ENCODE measurements around the gene IFT27.

Gene IFT27

DNA sequence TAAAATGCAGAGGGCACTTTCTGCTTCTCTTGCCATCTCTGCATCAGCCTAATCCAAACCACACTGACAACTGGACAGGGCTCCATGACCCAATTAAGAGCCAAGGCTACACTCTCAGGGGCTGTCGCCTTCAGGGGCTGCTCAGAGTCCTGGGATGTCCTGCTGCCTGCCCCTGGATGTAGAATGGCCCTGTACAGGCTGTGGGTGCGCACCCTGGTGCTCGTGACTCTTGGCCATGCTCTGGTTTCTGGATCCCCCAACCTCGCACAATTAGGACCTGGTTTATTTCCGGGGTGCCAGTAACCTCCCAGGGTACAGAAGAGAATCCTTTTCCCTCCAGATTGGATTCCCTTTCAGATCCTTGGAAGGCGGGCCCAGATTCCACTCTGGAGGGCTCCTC is 11.3 kb downstream of the IFT27 start:
- peaks cover 53% of the 10 kb centered on the region for H3K36me3 ChIP-seq (ENCODE audit: insufficient read depth, insufficient read length, low read length)
- TF ChIP-seq ZNF274 (IDR thresholded peaks at IDR 0.05; ENCODE audit: low read depth, low read length), result no peak
- no peak for TF ChIP-seq SUZ12 (IDR thresholded peaks at IDR 0.05; ENCODE audit: extremely low read depth, insufficient read depth, insufficient read length)
- TF ChIP-seq YY1 (IDR thresholded peaks at IDR 0.05; ENCODE audit: insufficient read depth, insufficient read length), result no peak
- H3K9ac ChIP-seq (ENCODE audit: insufficient read length, low read depth), result no peak overlapping the region
- DNase-seq (ENCODE audit: low read depth, low spot score), result no peak
- no peak overlapping the region for H3K4me3 ChIP-seq (ENCODE audit: insufficient read length, low read depth)
- peaks cover 7% of the 10 kb centered on the region; the same call in 1 of the 2 replicates for H3K9me3 ChIP-seq (ENCODE audit: insufficient read depth, low read length)
- H3K4me1 ChIP-seq (ENCODE audit: insufficient read depth, insufficient read length), result peaks cover 2% of the 10 kb centered on the region
- no peaks in the 10 kb centered on the region for H3K27me3 ChIP-seq (ENCODE audit: insufficient read depth, insufficient read length)

DNA sequence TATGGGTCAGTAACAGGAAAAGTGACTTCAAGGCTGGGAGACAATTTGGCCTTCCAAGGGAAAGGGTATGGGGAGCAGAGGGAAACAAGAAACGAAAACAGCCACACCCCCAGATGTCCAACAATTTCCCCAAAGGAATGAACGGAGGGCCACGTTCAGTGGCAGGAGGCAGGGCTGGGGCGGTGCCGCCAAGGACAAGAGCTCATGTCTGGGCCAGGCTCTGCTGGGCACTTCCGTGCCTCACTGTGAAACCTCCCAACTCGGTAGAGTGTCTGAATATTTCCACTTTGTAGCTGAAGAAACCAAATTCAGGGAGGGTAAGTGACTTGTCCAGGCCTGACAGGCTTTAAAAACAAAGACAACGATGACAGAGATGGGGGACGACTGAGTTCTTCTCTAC is 11.9 kb downstream of the IFT27 start:
- Histone ChIP-seq H3K4me3 (ENCODE audit: insufficient read length, low read depth) (no peak overlapping the region), H3K9ac (ENCODE audit: insufficient read length, low read depth) (no peak overlapping the region), H3K36me3 (ENCODE audit: insufficient read depth, insufficient read length, low read length) (peaks cover 53% of the 10 kb centered on the region), H3K4me1 (ENCODE audit: insufficient read depth, insufficient read length) (peaks cover 2% of the 10 kb centered on the region), H3K27me3 (ENCODE audit: insufficient read depth, insufficient read length) (no peaks in the 10 kb centered on the region), H3K9me3 (ENCODE audit: insufficient read depth, low read length) (peaks cover 7% of the 10 kb centered on the region; the same call in 1 of the 2 replicates)
- TF ChIP-seq ZNF274 (IDR thresholded peaks at IDR 0.05; ENCODE audit: low read depth, low read length) (no peak), YY1 (IDR thresholded peaks at IDR 0.05; ENCODE audit: insufficient read depth, insufficient read length) (no peak), SUZ12 (IDR thresholded peaks at IDR 0.05; ENCODE audit: extremely low read depth, insufficient read depth, insufficient read length) (no peak)
- DNase-seq (ENCODE audit: low read depth, low spot score), result no peak

DNA sequence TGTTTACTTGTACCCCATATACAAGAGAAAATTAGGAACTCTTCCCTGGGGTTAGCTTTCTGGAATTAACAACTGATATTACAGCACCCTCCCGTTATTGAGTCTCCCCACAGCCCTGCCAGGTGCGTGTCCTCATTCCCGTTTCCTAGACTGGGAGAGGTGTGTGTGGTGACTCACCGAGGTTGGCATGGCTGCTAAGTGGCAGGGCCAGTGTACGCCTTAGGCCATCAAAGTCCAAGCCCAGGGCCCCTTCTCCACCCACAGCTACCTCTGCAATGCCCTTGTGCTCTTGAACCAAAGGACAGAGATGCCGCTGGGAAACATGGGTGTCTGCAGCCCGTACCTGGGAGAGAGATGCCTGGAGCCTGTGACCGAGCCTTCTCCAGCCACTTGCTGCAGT is 12.3 kb downstream of the IFT27 start:
- Histone ChIP-seq H3K4me1 (ENCODE audit: insufficient read depth, insufficient read length) (peaks cover 2% of the 10 kb centered on the region), H3K9ac (ENCODE audit: insufficient read length, low read depth) (no peak overlapping the region), H3K36me3 (ENCODE audit: insufficient read depth, insufficient read length, low read length) (peaks cover 53% of the 10 kb centered on the region), H3K9me3 (ENCODE audit: insufficient read depth, low read length) (peaks cover 7% of the 10 kb centered on the region; the same call in 1 of the 2 replicates), H3K27me3 (ENCODE audit: insufficient read depth, insufficient read length) (no peaks in the 10 kb centered on the region), H3K4me3 (ENCODE audit: insufficient read length, low read depth) (no peak overlapping the region)
- TF ChIP-seq YY1 (IDR thresholded peaks at IDR 0.05; ENCODE audit: insufficient read depth, insufficient read length), result no peak
- no peak for TF ChIP-seq ZNF274 (IDR thresholded peaks at IDR 0.05; ENCODE audit: low read depth, low read length)
- TF ChIP-seq SUZ12 (IDR thresholded peaks at IDR 0.05; ENCODE audit: extremely low read depth, insufficient read depth, insufficient read length), result no peak
- no peak for DNase-seq (ENCODE audit: low read depth, low spot score)

DNA sequence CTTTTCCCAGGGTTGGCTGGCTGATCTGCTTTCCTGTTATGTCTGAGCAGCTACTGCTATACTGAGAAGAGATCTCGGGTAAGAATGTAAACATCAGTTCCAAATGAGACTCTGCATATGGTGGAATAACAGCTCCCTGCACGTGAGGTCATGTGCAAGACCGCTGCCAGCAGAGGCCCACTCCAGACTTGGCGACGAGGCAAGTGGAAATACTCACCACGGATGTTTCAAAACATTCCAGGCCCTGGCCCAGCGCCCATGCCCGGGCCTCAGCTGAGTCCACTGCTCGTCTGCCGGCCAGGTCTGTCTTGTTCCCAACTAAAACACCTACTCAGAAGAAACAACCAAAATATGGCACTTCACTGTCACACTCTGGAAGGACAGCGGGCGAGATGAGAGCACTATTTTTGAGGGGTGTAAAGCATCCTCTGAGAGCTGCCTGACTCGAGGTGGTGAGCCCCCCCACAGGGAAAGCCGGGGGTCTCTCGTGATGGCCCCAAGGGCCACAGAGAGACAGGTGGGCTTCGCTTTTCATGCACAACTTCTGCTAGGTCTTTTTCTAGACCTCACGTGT is 13.1 kb downstream of the IFT27 start:
- TF ChIP-seq SUZ12 (IDR thresholded peaks at IDR 0.05; ENCODE audit: extremely low read depth, insufficient read depth, insufficient read length) (no peak), ZNF274 (IDR thresholded peaks at IDR 0.05; ENCODE audit: low read depth, low read length) (no peak), YY1 (IDR thresholded peaks at IDR 0.05; ENCODE audit: insufficient read depth, insufficient read length) (no peak)
- no peak for DNase-seq (ENCODE audit: low read depth, low spot score)
- Histone ChIP-seq H3K9me3 (ENCODE audit: insufficient read depth, low read length) (peaks cover 7% of the 10 kb centered on the region; the same call in 1 of the 2 replicates), H3K36me3 (ENCODE audit: insufficient read depth, insufficient read length, low read length) (peaks cover 53% of the 10 kb centered on the region), H3K9ac (ENCODE audit: insufficient read length, low read depth) (no peak overlapping the region), H3K4me3 (ENCODE audit: insufficient read length, low read depth) (no peak overlapping the region), H3K27me3 (ENCODE audit: insufficient read depth, insufficient read length) (no peaks in the 10 kb centered on the region), H3K4me1 (ENCODE audit: insufficient read depth, insufficient read length) (peaks cover 2% of the 10 kb centered on the region)

DNA sequence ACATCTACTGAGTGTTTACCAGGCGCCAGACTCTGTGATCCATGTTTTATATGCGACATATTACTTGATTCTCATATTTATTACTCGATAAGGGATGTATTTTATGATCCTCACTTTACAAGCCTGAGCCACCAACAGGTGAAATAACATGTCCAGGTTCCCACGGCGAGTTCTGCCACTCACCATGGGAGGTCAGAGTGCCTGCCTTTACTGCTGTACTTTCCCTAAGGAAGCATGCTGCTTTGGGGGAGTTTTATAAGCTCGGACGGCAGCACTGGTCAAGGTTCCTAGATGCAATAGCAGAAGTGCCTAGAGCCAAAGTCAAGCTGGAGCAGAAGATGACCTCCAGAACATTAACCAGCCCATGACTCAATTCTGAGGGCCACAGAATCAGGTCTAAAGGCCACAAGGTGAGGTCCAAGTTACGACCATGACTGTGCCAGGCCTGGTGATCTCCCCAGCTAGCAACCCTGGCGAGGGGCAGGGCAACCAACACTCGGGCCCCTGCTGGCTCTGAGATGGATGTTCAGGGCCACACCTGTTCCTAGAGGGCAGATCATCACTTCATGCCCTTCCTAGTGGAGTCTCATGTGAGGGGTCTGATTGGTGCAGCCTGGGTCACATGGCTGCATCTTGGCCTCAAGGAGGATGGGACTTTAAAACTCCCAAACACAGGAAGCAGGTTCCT is 14.2 kb downstream of the IFT27 start:
- no peaks in the 10 kb centered on the region for H3K27me3 ChIP-seq (ENCODE audit: insufficient read depth, insufficient read length)

DNA sequence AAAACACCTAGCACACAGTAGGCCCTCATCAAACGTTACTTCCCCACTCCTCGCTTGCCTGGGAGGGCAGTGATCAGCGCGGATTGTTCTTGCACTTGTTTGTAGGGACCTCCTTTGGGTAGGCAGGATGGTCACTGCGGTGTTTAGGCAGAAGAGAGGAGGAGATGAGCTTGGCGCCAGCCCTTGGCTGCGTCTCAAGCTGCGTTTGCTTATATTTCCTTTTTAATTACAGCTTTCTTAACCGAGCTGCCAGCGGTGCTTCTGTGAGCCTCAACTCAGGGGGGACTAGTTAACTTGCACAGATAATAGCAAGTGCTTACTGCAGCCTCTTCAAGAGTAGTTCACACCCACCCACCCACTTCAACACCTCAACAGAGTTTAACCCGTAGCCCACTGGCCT is 15.1 kb downstream of the IFT27 start:
- Histone ChIP-seq H3K4me1 (ENCODE audit: insufficient read depth, insufficient read length) (no peaks in the 10 kb centered on the region), H3K4me3 (ENCODE audit: insufficient read length, low read depth) (no peak overlapping the region), H3K9me3 (ENCODE audit: insufficient read depth, low read length) (peaks cover 7% of the 10 kb centered on the region; the same call in 1 of the 2 replicates), H3K9ac (ENCODE audit: insufficient read length, low read depth) (no peak overlapping the region), H3K27me3 (ENCODE audit: insufficient read depth, insufficient read length) (no peaks in the 10 kb centered on the region), H3K36me3 (ENCODE audit: insufficient read depth, insufficient read length, low read length) (peaks cover 41% of the 10 kb centered on the region)
- DNase-seq (ENCODE audit: low read depth, low spot score), result no peak
- no peak for TF ChIP-seq YY1 (IDR thresholded peaks at IDR 0.05; ENCODE audit: insufficient read depth, insufficient read length)
- no peak for TF ChIP-seq SUZ12 (IDR thresholded peaks at IDR 0.05; ENCODE audit: extremely low read depth, insufficient read depth, insufficient read length)
- TF ChIP-seq ZNF274 (IDR thresholded peaks at IDR 0.05; ENCODE audit: low read depth, low read length), result no peak

More for the DNA sequence above, 14.2 kb downstream of the IFT27 start:
- peaks cover 45% of the 10 kb centered on the region for H3K36me3 ChIP-seq (ENCODE audit: insufficient read depth, insufficient read length, low read length)
- no peak for TF ChIP-seq SUZ12 (IDR thresholded peaks at IDR 0.05; ENCODE audit: extremely low read depth, insufficient read depth, insufficient read length)
- no peak for TF ChIP-seq ZNF274 (IDR thresholded peaks at IDR 0.05; ENCODE audit: low read depth, low read length)
- no peak for TF ChIP-seq YY1 (IDR thresholded peaks at IDR 0.05; ENCODE audit: insufficient read depth, insufficient read length)
- H3K4me3 ChIP-seq (ENCODE audit: insufficient read length, low read depth), result no peak overlapping the region
- peaks cover 7% of the 10 kb centered on the region; the same call in 1 of the 2 replicates for H3K9me3 ChIP-seq (ENCODE audit: insufficient read depth, low read length)
- peaks cover 2% of the 10 kb centered on the region for H3K4me1 ChIP-seq (ENCODE audit: insufficient read depth, insufficient read length)
- no peak overlapping the region for H3K9ac ChIP-seq (ENCODE audit: insufficient read length, low read depth)
- no peak for DNase-seq (ENCODE audit: low read depth, low spot score)

DNA sequence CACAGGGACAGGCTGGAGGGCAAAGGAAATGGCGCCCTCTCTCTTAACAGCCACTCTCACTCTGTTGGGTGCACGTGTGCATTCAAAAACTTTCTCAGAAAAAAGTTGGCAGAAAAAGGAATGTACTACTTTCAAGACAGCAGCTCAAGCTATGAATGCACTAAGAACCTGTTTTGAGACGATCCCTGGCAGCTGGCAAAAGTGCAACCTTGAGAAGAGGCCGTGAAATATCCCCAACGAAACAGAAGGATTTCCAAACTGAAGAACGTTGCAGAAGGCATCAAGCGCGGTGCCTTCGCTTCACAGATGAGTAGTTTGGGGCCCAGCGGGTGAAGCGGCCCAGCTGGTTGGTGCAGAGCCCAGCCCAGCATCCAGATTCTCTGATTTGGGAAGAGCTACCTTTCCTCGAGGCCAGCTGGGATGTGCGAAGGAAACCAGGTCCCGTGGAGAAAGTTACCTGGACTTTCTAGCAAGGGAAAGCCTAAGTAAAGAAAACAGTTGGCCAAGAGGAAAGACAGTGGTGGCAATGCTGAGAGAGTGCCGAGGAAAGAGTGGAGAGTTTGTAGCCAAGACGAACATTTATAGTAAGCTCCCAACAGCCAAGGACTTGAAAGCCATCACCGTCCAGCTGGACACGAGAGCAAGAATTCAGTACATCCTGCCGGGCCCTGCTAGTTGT is 16.3 kb downstream of the IFT27 start:
- TF ChIP-seq ZNF274 (IDR thresholded peaks at IDR 0.05; ENCODE audit: low read depth, low read length), result no peak
- no peak for TF ChIP-seq YY1 (IDR thresholded peaks at IDR 0.05; ENCODE audit: insufficient read depth, insufficient read length)
- no peak for TF ChIP-seq SUZ12 (IDR thresholded peaks at IDR 0.05; ENCODE audit: extremely low read depth, insufficient read depth, insufficient read length)
- Histone ChIP-seq H3K9ac (ENCODE audit: insufficient read length, low read depth) (no peak overlapping the region), H3K4me1 (ENCODE audit: insufficient read depth, insufficient read length) (no peaks in the 10 kb centered on the region), H3K9me3 (ENCODE audit: insufficient read depth, low read length) (peaks cover 7% of the 10 kb centered on the region; the same call in 1 of the 2 replicates), H3K4me3 (ENCODE audit: insufficient read length, low read depth) (no peak overlapping the region), H3K27me3 (ENCODE audit: insufficient read depth, insufficient read length) (no peaks in the 10 kb centered on the region), H3K36me3 (ENCODE audit: insufficient read depth, insufficient read length, low read length) (peaks cover 31% of the 10 kb centered on the region)
- DNase-seq (ENCODE audit: low read depth, low spot score), result no peak

All from NT2/D1 (cell line).